BJ (cell line): ENCODE measurements around the gene THAP3. TPM values are rescaled to one million over a fixed set of nuclear protein-coding genes. Genes with fewer than 3 reads are reported as not detected.

Source experiments
- CTCF ChIA-PET: fragments of 350-600 bp; formaldehyde crosslinking; extraction: SDS; loops from one replicate; lab custom pipeline; 2021; ENCODE audit warnings: antibody characterized with exemption, inconsistent platforms; lab: Yijun Ruan, JAX
- POLR2A ChIA-PET: fragments of 300-600 bp; sonication (Branson Sonifier 250); formaldehyde crosslinking; extraction: SDS; loops from one replicate; lab custom pipeline; 2021; ENCODE audit warnings: antibody characterized with exemption; lab: Charles Lee
- DNase-seq: peaks from one replicate; pipeline ENCODE4 v3.0.0-alpha.2; 2011; ENCODE audit warnings: low read depth
- H3K27me3 ChIP-seq: 2 replicates; pipeline ENCODE4 v1.6.0; 2011; ENCODE audit warnings: low read length; ENCODE audit not compliant: control insufficient read depth, insufficient read depth
- H3K36me3 ChIP-seq: 2 replicates; pipeline ENCODE4 v1.5.1; 2011; ENCODE audit warnings: low read length; ENCODE audit not compliant: control insufficient read depth, insufficient read depth
- H3K4me3 ChIP-seq: 2 replicates; pipeline ENCODE4 v1.5.1; 2011; ENCODE audit warnings: low read depth, mild to moderate bottlenecking, control low read depth, low read length
- CTCF ChIP-seq: IDR thresholded peaks from 2 replicates; pipeline ENCODE4 v1.5.1; 2011; ENCODE audit warnings: low read depth, mild to moderate bottlenecking, control low read depth, inconsistent platforms, low read length, moderate library complexity; ENCODE audit not compliant: insufficient read depth
- polyA plus RNA-seq: library from polyadenylated mRNA; depleted of rRNA; stranded (reverse); fragments of >200 nt; gene quantifications from 2 replicates; pipeline ENCODE4 v1.2.3, GENCODE V29; 2011

Gene THAP3
- polyA plus RNA-seq, 1 experiment = 12.5 TPM

- no peak for TF ChIP-seq CTCF
- H3K36me3 ChIP-seq = peaks cover 3% of the 10 kb centered on the region
- ChIA-PET CTCF (no interaction called here), POLR2A (no interaction called here)
- no peaks in the 10 kb centered on the region for H3K27me3 ChIP-seq
- DNase-seq = peak; percentile 83
- peak within 1 kb of the TSS; percentile 87 for H3K4me3 ChIP-seq
These were observed 11.2 kb upstream of the THAP3 start, which contains the start of gene PHF13 for GRCh38 chr1:6613361-6614018. TSS of gene PHF13 (plus strand) at chr1:6613731. CDS start at chr1:6614067, 336 bp downstream.

GRCh38 chr1:6614019-6614928 lies 10.4 kb upstream of the THAP3 start:
- no peaks in the 10 kb centered on the region for H3K27me3 ChIP-seq
- DNase-seq = no peak
- H3K4me3 ChIP-seq = peak overlapping the region; percentile 87
- peaks cover 5% of the 10 kb centered on the region for H3K36me3 ChIP-seq
- TF ChIP-seq CTCF = no peak
- ChIA-PET CTCF (no interaction called here), POLR2A (no interaction called here)

GRCh38 chr1:6614929-6615785 lies 9.5 kb upstream of the THAP3 start:
- no peak for DNase-seq
- POLR2A ChIA-PET = no interaction called here
- peak overlapping the region; percentile 87 for H3K4me3 ChIP-seq
- no peaks in the 10 kb centered on the region for H3K27me3 ChIP-seq
- CTCF ChIA-PET = interaction anchor here (0.9 kb wide), 1 partner anchor 36 kb away, joined by 3 read pairs; the partner anchor contains the start of gene ZBTB48
- TF ChIP-seq CTCF = no peak
- H3K36me3 ChIP-seq = peaks cover 13% of the 10 kb centered on the region

GRCh38 chr1:6619045-6619444 lies 5.6 kb upstream of the THAP3 start:
- ChIA-PET POLR2A (no interaction called here), CTCF (interaction anchor here (0.9 to 1.1 kb wide), 2 partner anchors 15 to 129 kb away, joined by 3 read pairs; no protein-coding TSS in a partner anchor)
- H3K36me3 ChIP-seq = peaks cover 37% of the 10 kb centered on the region
- H3K4me3 ChIP-seq = no peak overlapping the region
- DNase-seq = no peak
- no peak for TF ChIP-seq CTCF
- H3K27me3 ChIP-seq = no peaks in the 10 kb centered on the region
